Calu3 (cell line): ENCODE measurements around the gene FAM83D. TPM values are rescaled to one million over a fixed set of nuclear protein-coding genes. Genes with fewer than 3 reads are reported as not detected.

Source experiments
- Bru-seq: library from RNA; stranded (reverse); fragments of 400-500 nt; gene quantifications from one replicate; lab custom pipeline; 2021; lab: Mats Ljungman, UMichigan
- BruChase-seq, 2 experiments: library from RNA; stranded (reverse); fragments of 400-500 nt; gene quantifications; one replicate each; lab custom pipeline; 2021; lab: Mats Ljungman, UMichigan
- BruUV-seq: library from RNA; stranded (reverse); fragments of 400-500 nt; replicated peaks from 2 replicates; lab custom pipeline; 2021; lab: Mats Ljungman, UMichigan
- CTCF ChIA-PET: fragments of 300-600 bp; sonication (Branson Sonifier 250); formaldehyde crosslinking; loops from one replicate; lab custom pipeline; 2022; ENCODE audit warnings: antibody characterized with exemption; lab: Charles Lee
- DNase-seq: peaks from one replicate; pipeline ENCODE4 v3.0.0; 2022
- H3K27ac Mint-ChIP-seq: one replicate; pipeline ENCODE4 v1.8.0; 2022; ENCODE audit warnings: mixed read lengths; ENCODE audit not compliant: unreplicated experiment
- H3K27me3 Mint-ChIP-seq: one replicate; pipeline ENCODE4 v1.8.0; 2022; ENCODE audit warnings: mixed read lengths; ENCODE audit not compliant: unreplicated experiment
- H3K36me3 Mint-ChIP-seq: one replicate; pipeline ENCODE4 v1.8.0; 2022; ENCODE audit warnings: mild to moderate bottlenecking, moderate library complexity, mixed read lengths; ENCODE audit not compliant: insufficient read depth, unreplicated experiment
- H3K4me1 Mint-ChIP-seq: one replicate; pipeline ENCODE4 v1.8.0; 2022; ENCODE audit warnings: mild to moderate bottlenecking, low read depth, mixed read lengths; ENCODE audit not compliant: unreplicated experiment
- H3K4me3 Mint-ChIP-seq: one replicate; pipeline ENCODE4 v1.8.0; 2022; ENCODE audit warnings: mild to moderate bottlenecking, low read depth, moderate library complexity, mixed read lengths; ENCODE audit not compliant: unreplicated experiment
- H3K9me3 Mint-ChIP-seq: one replicate; pipeline ENCODE4 v1.8.0; 2022; ENCODE audit warnings: low read depth, mixed read lengths; ENCODE audit not compliant: unreplicated experiment
- intact Hi-C: fragments of 100-400 bp; cut with micrococcal nuclease; formaldehyde crosslinking; loops from one replicate; pipeline ENCODE4 v1.10.0; 2022; ENCODE audit not compliant: unreplicated experiment
- long read RNA-seq: library from polyadenylated mRNA; stranded (forward); transcript quantifications from one replicate; pipeline ENCODE4 v2.0.0, GENCODE V29; 2022
- total RNA-seq: library from RNA; stranded (reverse); gene quantifications from 2 replicates; pipeline ENCODE4 v1.2.3, GENCODE V29; 2022
- TF ChIP-seq, protein P1 (sequence below): fragments of 200-600 bp; IDR thresholded peaks from one replicate; pipeline ENCODE4 v1.8.0; 2022; ENCODE audit warnings: antibody characterized with exemption; ENCODE audit not compliant: unreplicated experiment

Gene FAM83D
- 73.0 and 84.0 TPM in 2 replicates for total RNA-seq
- percentile 92 among the genes with signal in this experiment for Bru-seq, nascent RNA
- BruChase-seq, experiment 1, labeled RNA remaining after a 6-hour chase = percentile 74 among the genes with signal in this experiment
- percentile 90 among the genes with signal in this experiment for BruChase-seq, experiment 2, labeled RNA remaining after a 2-hour chase
- long read RNA-seq, transcript FAM83D-201 (4 exons, 2,475 nt) = major isoform, 115 of 132 reads
- long read RNA-seq, partial matches to known transcripts = 6 of 132 reads
- long read RNA-seq, other reads (novel, unspliced or antisense) = 11 of 132 reads

DNA sequence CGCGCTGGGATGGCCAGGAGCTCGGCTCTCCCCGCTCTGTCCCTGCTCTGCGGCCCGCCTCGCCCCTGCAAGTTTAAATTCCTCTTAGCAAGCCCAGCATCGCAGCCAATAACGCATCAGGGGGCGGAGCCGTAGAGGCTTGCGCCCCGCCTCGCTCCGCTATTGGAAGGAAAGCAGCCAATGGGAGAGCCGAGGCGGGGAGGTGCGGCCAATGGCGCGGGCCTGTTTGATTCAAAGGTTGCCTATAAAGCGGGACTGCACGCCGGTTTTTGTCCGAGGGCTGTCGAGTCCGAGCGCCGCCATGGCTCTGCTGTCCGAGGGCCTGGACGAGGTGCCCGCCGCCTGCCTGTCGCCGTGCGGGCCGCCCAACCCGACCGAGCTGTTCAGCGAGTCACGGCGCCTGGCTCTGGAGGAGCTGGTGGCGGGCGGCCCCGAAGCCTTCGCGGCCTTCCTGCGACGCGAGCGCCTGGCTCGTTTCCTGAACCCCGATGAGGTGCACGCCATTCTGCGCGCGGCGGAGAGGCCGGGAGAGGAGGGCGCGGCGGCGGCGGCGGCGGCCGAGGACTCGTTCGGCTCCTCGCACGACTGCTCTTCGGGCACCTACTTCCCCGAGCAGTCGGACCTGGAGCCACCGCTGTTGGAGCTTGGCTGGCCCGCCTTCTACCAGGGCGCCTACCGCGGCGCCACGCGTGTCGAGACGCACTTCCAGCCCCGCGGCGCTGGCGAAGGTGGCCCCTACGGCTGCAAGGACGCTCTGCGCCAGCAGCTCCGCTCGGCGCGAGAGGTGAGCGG lies at the start of gene FAM83D:
FAM83D (plus strand) TSS at position 276 of the 792 bp plus-strand sequence; CDS start at position 302, 26 bp downstream.
- intact Hi-C loops = loop anchor here (1.0 kb wide), 1 partner anchor 122 kb away; no protein-coding TSS in a partner anchor
- peak within 1 kb of the TSS; percentile 75 for H3K27ac Mint-ChIP-seq
- CTCF ChIA-PET = interaction anchor here (0.6 to 1.8 kb wide), 13 partner anchors 18 to 161 kb away, joined by 3 to 14 read pairs (median 3); partner anchors contain the start of gene DHX35
- H3K4me3 Mint-ChIP-seq = peak within 1 kb of the TSS; percentile 78
- peaks cover 47% of the 10 kb centered on the region for H3K4me1 Mint-ChIP-seq
- TF ChIP-seq, protein P1, sequence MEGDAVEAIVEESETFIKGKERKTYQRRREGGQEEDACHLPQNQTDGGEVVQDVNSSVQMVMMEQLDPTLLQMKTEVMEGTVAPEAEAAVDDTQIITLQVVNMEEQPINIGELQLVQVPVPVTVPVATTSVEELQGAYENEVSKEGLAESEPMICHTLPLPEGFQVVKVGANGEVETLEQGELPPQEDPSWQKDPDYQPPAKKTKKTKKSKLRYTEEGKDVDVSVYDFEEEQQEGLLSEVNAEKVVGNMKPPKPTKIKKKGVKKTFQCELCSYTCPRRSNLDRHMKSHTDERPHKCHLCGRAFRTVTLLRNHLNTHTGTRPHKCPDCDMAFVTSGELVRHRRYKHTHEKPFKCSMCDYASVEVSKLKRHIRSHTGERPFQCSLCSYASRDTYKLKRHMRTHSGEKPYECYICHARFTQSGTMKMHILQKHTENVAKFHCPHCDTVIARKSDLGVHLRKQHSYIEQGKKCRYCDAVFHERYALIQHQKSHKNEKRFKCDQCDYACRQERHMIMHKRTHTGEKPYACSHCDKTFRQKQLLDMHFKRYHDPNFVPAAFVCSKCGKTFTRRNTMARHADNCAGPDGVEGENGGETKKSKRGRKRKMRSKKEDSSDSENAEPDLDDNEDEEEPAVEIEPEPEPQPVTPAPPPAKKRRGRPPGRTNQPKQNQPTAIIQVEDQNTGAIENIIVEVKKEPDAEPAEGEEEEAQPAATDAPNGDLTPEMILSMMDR = no peak
- peaks cover 3% of the 10 kb centered on the region for H3K9me3 Mint-ChIP-seq
- peaks cover 48% of the 10 kb centered on the region for H3K36me3 Mint-ChIP-seq
- H3K27me3 Mint-ChIP-seq = peaks cover 5% of the 10 kb centered on the region
- no TSS peak for BruUV-seq
- DNase-seq = peak; percentile 100

DNA sequence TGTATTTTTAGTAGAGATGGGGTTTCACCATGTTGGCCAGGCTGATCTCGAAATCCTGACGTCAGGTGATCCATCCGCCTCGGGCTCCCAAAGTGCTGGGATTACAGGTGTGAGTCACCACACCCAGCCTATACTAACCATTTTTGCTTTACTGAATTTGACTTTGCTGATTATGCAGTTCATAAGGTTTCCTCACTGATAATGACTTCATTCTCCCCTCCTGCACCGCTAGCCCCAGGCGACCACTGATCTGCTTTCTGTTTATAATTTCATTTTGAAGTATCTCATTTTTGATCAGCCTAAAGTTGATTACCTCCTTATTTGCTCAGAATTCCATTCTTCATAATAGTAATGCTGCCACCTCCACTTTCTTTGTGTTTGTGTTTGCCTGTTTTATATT lies 48.7 kb upstream of the FAM83D start:
- intact Hi-C loops = loop anchor here (10.0 kb wide), 1 partner anchor 113 kb away; no protein-coding TSS in a partner anchor
- CTCF ChIA-PET = no interaction called here

DNA sequence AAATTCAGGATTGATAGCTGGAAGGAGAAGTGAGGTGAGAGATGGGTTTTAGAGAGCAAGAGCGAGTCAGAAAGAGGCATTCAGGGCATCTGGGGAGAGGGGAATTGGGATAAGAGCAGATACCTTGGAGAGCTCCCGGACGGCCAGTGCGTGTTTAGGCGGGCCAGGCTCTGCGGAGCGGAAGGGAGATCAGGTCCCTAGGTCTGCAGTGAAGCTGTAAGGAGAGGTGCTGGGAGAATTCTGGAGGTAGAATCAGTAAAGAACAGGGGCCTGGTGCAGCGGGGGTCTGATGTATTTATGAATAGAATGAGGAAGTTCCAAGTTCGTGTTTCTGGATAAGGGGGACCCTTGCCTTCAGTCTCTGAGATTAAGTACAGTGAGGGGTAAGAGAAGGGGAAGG lies 47.4 kb upstream of the FAM83D start:
- Mint-ChIP-seq H3K27ac (no peak overlapping the region), H3K4me1 (no peaks in the 10 kb centered on the region), H3K4me3 (no peak overlapping the region), H3K36me3 (no peaks in the 10 kb centered on the region), H3K27me3 (peaks cover 59% of the 10 kb centered on the region), H3K9me3 (no peaks in the 10 kb centered on the region)
- BruUV-seq = no TSS peak
- intact Hi-C loops = loop anchor here (10.0 kb wide), 1 partner anchor 114 kb away; no protein-coding TSS in a partner anchor
- CTCF ChIA-PET = interaction anchor here (0.7 kb wide), 1 partner anchor 30 kb away, joined by 3 read pairs; no protein-coding TSS in a partner anchor
- no peak for DNase-seq
- TF ChIP-seq, protein P1 = no peak

More for the DNA sequence above, 48.7 kb upstream of the FAM83D start:
- DNase-seq = no peak
- no peaks in the 10 kb centered on the region for H3K36me3 Mint-ChIP-seq
- peaks cover 1% of the 10 kb centered on the region for H3K4me1 Mint-ChIP-seq
- no peaks in the 10 kb centered on the region for H3K9me3 Mint-ChIP-seq
- BruUV-seq = no TSS peak
- H3K4me3 Mint-ChIP-seq = no peak overlapping the region
- no peak overlapping the region for H3K27ac Mint-ChIP-seq
- H3K27me3 Mint-ChIP-seq = peaks cover 49% of the 10 kb centered on the region
- TF ChIP-seq, protein P1 = no peak

- Mint-ChIP-seq H3K4me1 (no peaks in the 10 kb centered on the region), H3K9me3 (no peaks in the 10 kb centered on the region), H3K27ac (no peak overlapping the region), H3K27me3 (peaks cover 59% of the 10 kb centered on the region), H3K4me3 (no peak overlapping the region), H3K36me3 (no peaks in the 10 kb centered on the region)
- no TSS peak for BruUV-seq
- no peak for DNase-seq
- TF ChIP-seq, protein P1 = no peak
- intact Hi-C loops = no loop called here
- CTCF ChIA-PET = no interaction called here
Observed at GRCh38 chr20:38880952-38881735, 45.1 kb upstream of the FAM83D start.
